ENCODE data around the gene VRK1. TPM values are rescaled to one million over a fixed set of nuclear protein-coding genes. Genes with fewer than 3 reads are reported as not detected.
A peak's percentile ranks its signal among the peaks of the same experiment; 100 is the strongest.

The VRK1 gene
- total and polyA plus RNA-seq, 2 of the 4 experiments (the other 2 are of a cell fraction): 14.2 to 19.9 TPM

DNA sequence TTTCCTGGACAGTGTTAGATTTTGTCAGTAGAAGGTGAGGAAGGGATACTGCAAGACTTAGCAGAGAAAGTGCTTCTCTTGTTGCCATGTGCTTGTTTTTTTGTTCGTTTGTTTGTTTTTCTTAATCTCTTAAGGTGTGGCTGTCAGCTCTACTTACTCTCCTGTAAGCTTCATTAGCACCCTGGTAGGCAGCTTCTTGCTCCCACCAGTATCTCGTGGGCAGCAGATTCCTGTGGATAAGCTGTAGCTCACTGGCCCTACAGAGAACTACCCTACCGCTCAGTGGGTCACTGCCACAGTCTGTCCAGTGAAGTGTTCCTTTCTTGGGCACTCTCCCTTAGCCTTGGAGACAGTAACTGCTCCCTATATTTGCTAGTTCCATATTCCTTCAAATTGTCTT lies 30.1 kb downstream of the VRK1 start:
- no peak overlapping the region for H2BK5ac ChIP-seq (ENCODE audit: low read depth, low read length, poor library complexity, severe bottlenecking)
- dilution Hi-C loops (cut with HindIII; ENCODE audit: low sequenced_read_pairs, unreplicated experiment): no loop called here
- WGBS, 2 experiments (ENCODE audit: extremely low coverage in 2 of 2, insufficient read length in 1 of 2): 78% methylated on average over 1 of the region's 3 CpGs; no CpG with 5 or more reads in 1 of the 2 experiments

More for the DNA sequence above, 30.1 kb downstream of the VRK1 start:
- H2AK5ac ChIP-seq (ENCODE audit: low read depth, low read length): no peak overlapping the region
- no peak overlapping the region for H3K23ac ChIP-seq (ENCODE audit: low read depth, low read length)
- H4K20me1 ChIP-seq (ENCODE audit: insufficient read depth, low read length): no peaks in the 10 kb centered on the region
- no peak overlapping the region for H2BK120ac ChIP-seq (ENCODE audit: low read depth, low read length)
- H3K79me1 ChIP-seq (ENCODE audit: low read depth in 1 of 2, low read length in 2 of 2): peaks cover 26 to 38% of the 10 kb centered on the region in 2 experiments
- intact Hi-C loops (cut with micrococcal nuclease): no loop called here
- H2BK20ac ChIP-seq (ENCODE audit: low read depth, low read length): no peak overlapping the region
- peaks cover 6% of the 10 kb centered on the region for H3K4me1 ChIP-seq (ENCODE audit: control insufficient read depth, insufficient read depth, low read length)
- TF ChIP-seq CEBPB (IDR thresholded peaks at IDR 0.05; ENCODE audit: low read depth, low read length) (no peak), BHLHE40 (IDR thresholded peaks at IDR 0.05; ENCODE audit: low read depth, low read length) (no peak), RAD21 (IDR thresholded peaks at IDR 0.05; ENCODE audit: low read length) (no peak), CHD1 (IDR thresholded peaks at IDR 0.05; ENCODE audit: low read depth, low read length) (no peak), MAFK (IDR thresholded peaks at IDR 0.05; ENCODE audit: low read depth, low read length) (no peak), FOS (IDR thresholded peaks at IDR 0.05; ENCODE audit: low read depth, low read length) (no peak), NFE2L2 (IDR thresholded peaks at IDR 0.05; ENCODE audit: low read depth, low read length) (no peak)
- TF ChIP-seq, protein P1, sequence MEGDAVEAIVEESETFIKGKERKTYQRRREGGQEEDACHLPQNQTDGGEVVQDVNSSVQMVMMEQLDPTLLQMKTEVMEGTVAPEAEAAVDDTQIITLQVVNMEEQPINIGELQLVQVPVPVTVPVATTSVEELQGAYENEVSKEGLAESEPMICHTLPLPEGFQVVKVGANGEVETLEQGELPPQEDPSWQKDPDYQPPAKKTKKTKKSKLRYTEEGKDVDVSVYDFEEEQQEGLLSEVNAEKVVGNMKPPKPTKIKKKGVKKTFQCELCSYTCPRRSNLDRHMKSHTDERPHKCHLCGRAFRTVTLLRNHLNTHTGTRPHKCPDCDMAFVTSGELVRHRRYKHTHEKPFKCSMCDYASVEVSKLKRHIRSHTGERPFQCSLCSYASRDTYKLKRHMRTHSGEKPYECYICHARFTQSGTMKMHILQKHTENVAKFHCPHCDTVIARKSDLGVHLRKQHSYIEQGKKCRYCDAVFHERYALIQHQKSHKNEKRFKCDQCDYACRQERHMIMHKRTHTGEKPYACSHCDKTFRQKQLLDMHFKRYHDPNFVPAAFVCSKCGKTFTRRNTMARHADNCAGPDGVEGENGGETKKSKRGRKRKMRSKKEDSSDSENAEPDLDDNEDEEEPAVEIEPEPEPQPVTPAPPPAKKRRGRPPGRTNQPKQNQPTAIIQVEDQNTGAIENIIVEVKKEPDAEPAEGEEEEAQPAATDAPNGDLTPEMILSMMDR (conservative IDR thresholded peaks at IDR 0.05; ENCODE audit: low read depth, low read length): no peak
- TF ChIP-seq, protein P2, sequence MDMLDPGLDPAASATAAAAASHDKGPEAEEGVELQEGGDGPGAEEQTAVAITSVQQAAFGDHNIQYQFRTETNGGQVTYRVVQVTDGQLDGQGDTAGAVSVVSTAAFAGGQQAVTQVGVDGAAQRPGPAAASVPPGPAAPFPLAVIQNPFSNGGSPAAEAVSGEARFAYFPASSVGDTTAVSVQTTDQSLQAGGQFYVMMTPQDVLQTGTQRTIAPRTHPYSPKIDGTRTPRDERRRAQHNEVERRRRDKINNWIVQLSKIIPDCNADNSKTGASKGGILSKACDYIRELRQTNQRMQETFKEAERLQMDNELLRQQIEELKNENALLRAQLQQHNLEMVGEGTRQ (IDR thresholded peaks at IDR 0.05; ENCODE audit: low read depth, low read length): no peak
- H3K4me2 ChIP-seq (ENCODE audit: low read depth, low read length): peak overlapping the region; percentile 68
- H3K27me3 ChIP-seq (ENCODE audit: control insufficient read depth, insufficient read depth, low read length): no peaks in the 10 kb centered on the region
- no TSS peak for BruUV-seq (replicated peaks)
- in situ Hi-C loops (cut with MboI; ENCODE audit: low sequenced_read_pairs): no loop called here
- H3K18ac ChIP-seq (ENCODE audit: low read depth, low read length): peak overlapping the region; percentile 46; the same call in 1 of the 2 replicates
- no peak overlapping the region for H4K8ac ChIP-seq (ENCODE audit: low read depth in 2 of 2, low read length in 2 of 2)
- H3K9me3 ChIP-seq (ENCODE audit: control insufficient read depth, insufficient read depth, low read length): no peaks in the 10 kb centered on the region
- H3K56ac ChIP-seq (ENCODE audit: extremely low read depth, insufficient read depth, low read length): no peak overlapping the region
- H3K27ac ChIP-seq (ENCODE audit: insufficient read depth, low read length): no peak overlapping the region
- no peak overlapping the region for H2AK9ac ChIP-seq (replicated peaks; ENCODE audit: low read depth, low read length, poor library complexity)
- CTCF ChIA-PET: interaction anchor here (0.6 kb wide), 1 partner anchor 18 kb away, joined by 3 read pairs; no protein-coding TSS in a partner anchor
- H3K9ac ChIP-seq (ENCODE audit: low read depth, low read length): no peak overlapping the region
- DNase-seq (no peak), ATAC-seq (ENCODE audit: low read depth) (peak; percentile 36)
- no peak overlapping the region for H3K4me3 ChIP-seq (ENCODE audit: insufficient read depth, low read depth, low read length)
- peak overlapping the region; percentile 85 for H4K5ac ChIP-seq (ENCODE audit: low read depth, low read length)
- H2BK15ac ChIP-seq (ENCODE audit: low read depth, low read length): no peak overlapping the region
- H3K36me3 ChIP-seq (ENCODE audit: control insufficient read depth, insufficient read depth, low read length): no peaks in the 10 kb centered on the region
- POLR2A ChIA-PET (ENCODE audit: unreplicated experiment): no interaction called here
- no peak overlapping the region for H3K14ac ChIP-seq (replicated peaks; ENCODE audit: low read depth, low read length)
- peaks cover 3% of the 10 kb centered on the region; the same call in 1 of the 2 replicates for H3K9me1 ChIP-seq (ENCODE audit: insufficient read depth, low read length)
- no peak overlapping the region for H3K4ac ChIP-seq (ENCODE audit: low read depth, low read length)
- H2AFZ ChIP-seq (replicated peaks; ENCODE audit: low read length, poor library complexity): no peak overlapping the region
- no peak overlapping the region for H4K91ac ChIP-seq (ENCODE audit: insufficient read depth, low read depth, low read length)
